ENCODE results near the gene USP48. TPM values are rescaled to one million over a fixed set of nuclear protein-coding genes. Genes with fewer than 3 reads are reported as not detected.

USP48 gene
- total RNA-seq, 1 donor from 2014 or later, result 41.8 TPM

- DNase-seq (no peak), ATAC-seq (ENCODE audit: poor library complexity) (no peak)
- intact Hi-C loops (cut with DNase I), result no loop called here
Measured at GRCh38 chr1:21759182-21759581, 23.8 kb downstream of the USP48 start.

GRCh38 chr1:21758614-21759013, 24.3 kb downstream of the USP48 start:
- intact Hi-C loops (cut with DNase I), result no loop called here
- DNase-seq (no peak), ATAC-seq (ENCODE audit: poor library complexity) (no peak)

GRCh38 chr1:21756393-21757089, 26.4 kb downstream of the USP48 start:
- no peak for ATAC-seq (ENCODE audit: poor library complexity)
- intact Hi-C loops (cut with DNase I), result no loop called here

GRCh38 chr1:21755067-21755466, 27.9 kb downstream of the USP48 start:
- intact Hi-C loops (cut with DNase I), result no loop called here
- DNase-seq, result no peak
- no peak for ATAC-seq (ENCODE audit: poor library complexity)

More at GRCh38 chr1:21756393-21757089, 26.4 kb downstream of the USP48 start:
- no peak for DNase-seq

GRCh38 chr1:21754583-21754982, 28.4 kb downstream of the USP48 start:
- intact Hi-C loops (cut with DNase I), result no loop called here
- ATAC-seq (ENCODE audit: poor library complexity) (no peak), DNase-seq (no peak)

- DNase-seq (no peak), ATAC-seq (ENCODE audit: poor library complexity) (peak; percentile 74)
- intact Hi-C loops (cut with DNase I), result no loop called here
Measured at GRCh38 chr1:21752186-21752585, 30.8 kb downstream of the USP48 start.

- ATAC-seq (ENCODE audit: poor library complexity), result no peak
- DNase-seq, result no peak
- intact Hi-C loops (cut with DNase I), result no loop called here
Measured at GRCh38 chr1:21751281-21751680, 31.7 kb downstream of the USP48 start.

- ATAC-seq (ENCODE audit: poor library complexity), result no peak
- intact Hi-C loops (cut with DNase I), result no loop called here
- DNase-seq, result no peak
Measured at GRCh38 chr1:21750841-21751240, 32.1 kb downstream of the USP48 start.

GRCh38 chr1:21749859-21750468, 33.0 kb downstream of the USP48 start:
- DNase-seq, result no peak
- no peak for ATAC-seq (ENCODE audit: poor library complexity)
- intact Hi-C loops (cut with DNase I), result no loop called here

- DNase-seq (no peak), ATAC-seq (ENCODE audit: poor library complexity) (no peak)
- intact Hi-C loops (cut with DNase I), result no loop called here
Measured at GRCh38 chr1:21749109-21749508, 33.8 kb downstream of the USP48 start.

GRCh38 chr1:21743476-21743875, 39.5 kb downstream of the USP48 start:
- DNase-seq (no peak), ATAC-seq (ENCODE audit: poor library complexity) (no peak)
- intact Hi-C loops (cut with DNase I), result no loop called here

- intact Hi-C loops (cut with DNase I), result no loop called here
- DNase-seq (no peak), ATAC-seq (ENCODE audit: poor library complexity) (peak; percentile 83)
Measured at GRCh38 chr1:21742578-21742977, 40.4 kb downstream of the USP48 start.

- ATAC-seq (ENCODE audit: poor library complexity) (no peak), DNase-seq (no peak)
- intact Hi-C loops (cut with DNase I), result no loop called here
Measured at GRCh38 chr1:21741206-21741605, 41.7 kb downstream of the USP48 start.

GRCh38 chr1:21736876-21737275, 46.1 kb downstream of the USP48 start:
- DNase-seq (no peak), ATAC-seq (ENCODE audit: poor library complexity) (no peak)
- intact Hi-C loops (cut with DNase I), result no loop called here

- intact Hi-C loops (cut with DNase I), result no loop called here
- no peak for ATAC-seq (ENCODE audit: poor library complexity)
- no peak for DNase-seq
Measured at GRCh38 chr1:21736011-21736410, 46.9 kb downstream of the USP48 start.

- no peak for DNase-seq
- intact Hi-C loops (cut with DNase I), result no loop called here
- no peak for ATAC-seq (ENCODE audit: poor library complexity)
Measured at GRCh38 chr1:21734526-21734925, 48.4 kb downstream of the USP48 start.

- DNase-seq (no peak), ATAC-seq (ENCODE audit: poor library complexity) (no peak)
- intact Hi-C loops (cut with DNase I), result no loop called here
Measured at GRCh38 chr1:21732664-21733063, 50.3 kb downstream of the USP48 start.

- DNase-seq (no peak), ATAC-seq (ENCODE audit: poor library complexity) (no peak)
Measured at GRCh38 chr1:21725748-21726392, 57.1 kb downstream of the USP48 start.

GRCh38 chr1:21724570-21724969, 58.4 kb downstream of the USP48 start:
- ATAC-seq (ENCODE audit: poor library complexity), result no peak
- intact Hi-C loops (cut with DNase I), result no loop called here
- DNase-seq, result no peak

More at GRCh38 chr1:21725748-21726392, 57.1 kb downstream of the USP48 start:
- intact Hi-C loops (cut with DNase I), result no loop called here

GRCh38 chr1:21724098-21724497, 58.9 kb downstream of the USP48 start:
- no peak for ATAC-seq (ENCODE audit: poor library complexity)
- intact Hi-C loops (cut with DNase I), result no loop called here

More at GRCh38 chr1:21724098-21724497, 58.9 kb downstream of the USP48 start:
- DNase-seq, result no peak

Data from Right ventricle myocardium superior (tissue), 1 donor.